H1 (cell line): Measurements from ENCODE around the gene SYNJ2. TPM values are rescaled to one million over a fixed set of nuclear protein-coding genes. Genes with fewer than 3 reads are reported as not detected.

Source experiments
- CTCF ChIA-PET: fragments of 300-600 bp; sonication (Branson Sonifier 250); formaldehyde crosslinking; loops from one replicate; lab custom pipeline; 2021; ENCODE audit not compliant: partially characterized antibody; lab: Charles Lee
- POLR2A ChIA-PET: fragments of 300-600 bp; sonication (Branson Sonifier 250); formaldehyde crosslinking; loops from one replicate; lab custom pipeline; 2021; ENCODE audit warnings: inconsistent platforms; ENCODE audit not compliant: partially characterized antibody; lab: Charles Lee
- DNase-seq, 2 experiments: peaks; one replicate each; pipeline versions ENCODE4 v3.0.0 to v3.0.0-alpha.2; 2010 to 2022; ENCODE audit warnings: low spot score in 2 of 2, low read depth in 1 of 2, mixed read lengths in 1 of 2
- FAIRE-seq: peaks from 2 replicates; lab custom pipeline; 2011; peaks lifted over from hg19 to GRCh38; lab: Jason Lieb, UNC
- H2AFZ ChIP-seq: 2 replicates; pipeline ENCODE4 v1.8.1; 2012; ENCODE audit warnings: low read length, inconsistent platforms
- H2AK5ac ChIP-seq: 2 replicates; pipeline ENCODE4 v1.6.1; 2013; ENCODE audit warnings: low read depth, low read length
- H2BK120ac ChIP-seq: replicated peaks from 2 replicates; pipeline ENCODE3; 2013; ENCODE audit warnings: low read depth, low read length, inconsistent platforms
- H2BK12ac ChIP-seq: 2 replicates; pipeline ENCODE4 v1.6.1; 2013; ENCODE audit warnings: low read depth, low read length
- H2BK15ac ChIP-seq: 2 replicates; pipeline ENCODE4 v1.6.1; 2013; ENCODE audit warnings: low read length
- H2BK20ac ChIP-seq: 2 replicates; pipeline ENCODE4 v1.6.1; 2013; ENCODE audit warnings: low read length
- H2BK5ac ChIP-seq: 2 replicates; pipeline ENCODE4 v1.6.1; 2013; ENCODE audit warnings: low read depth, low read length
- H3K14ac ChIP-seq: 2 replicates; pipeline ENCODE4 v1.6.1; 2013; ENCODE audit warnings: inconsistent platforms; ENCODE audit not compliant: insufficient read length
- H3K18ac ChIP-seq: 2 replicates; pipeline ENCODE4 v1.6.1; 2013; ENCODE audit warnings: low read length; ENCODE audit errors: extremely low read depth
- H3K23ac ChIP-seq: 2 replicates; pipeline ENCODE4 v1.6.1; 2013; ENCODE audit warnings: inconsistent platforms; ENCODE audit not compliant: insufficient read length
- H3K23me2 ChIP-seq: 2 replicates; pipeline ENCODE4 v1.6.1; 2013; ENCODE audit warnings: low read depth, low read length
- H3K27ac ChIP-seq: 2 replicates; pipeline ENCODE4 v1.6.1; 2011; ENCODE audit warnings: low read depth, low read length, inconsistent platforms
- H3K27me3 ChIP-seq, 4 experiments: replicated peaks in 1 of 4; 1 replicate in 1 of 4; 2 replicates in 3 of 4; pipeline versions ENCODE4 v1.6.1 to v1.8.1; 2011 to 2013; ENCODE audit warnings: low read length in 3 of 4, mild to moderate bottlenecking in 3 of 4, inconsistent platforms in 2 of 4, mixed read lengths in 2 of 4, moderate library complexity in 1 of 4; ENCODE audit not compliant: control insufficient read depth in 3 of 4, insufficient read depth in 3 of 4; ENCODE audit errors: extremely low read depth in 1 of 4
- H3K36me3 ChIP-seq, 4 experiments: 2 replicates each; pipeline versions ENCODE4 v1.6.1 to v1.8.1; 2011 to 2013; ENCODE audit warnings: mild to moderate bottlenecking in 4 of 4, low read length in 3 of 4, moderate library complexity in 2 of 4, control low read depth in 1 of 4, inconsistent platforms in 1 of 4; ENCODE audit not compliant: insufficient read depth in 4 of 4, control insufficient read depth in 2 of 4
- H3K4ac ChIP-seq: replicated peaks from 2 replicates; pipeline ENCODE3; 2013; ENCODE audit warnings: low read length, low read depth, mixed read lengths, inconsistent platforms; ENCODE audit not compliant: insufficient read length
- H3K4me1 ChIP-seq, 4 experiments: replicated peaks in 1 of 4; 1 replicate in 1 of 4; 2 replicates in 3 of 4; pipeline versions ENCODE4 v1.6.1 to v1.8.1; 2011 to 2013; ENCODE audit warnings: low read length in 3 of 4, inconsistent platforms in 2 of 4, mixed read lengths in 1 of 4; ENCODE audit not compliant: insufficient read depth in 4 of 4, control insufficient read depth in 3 of 4
- H3K4me2 ChIP-seq, 2 experiments: 2 replicates each; pipeline versions ENCODE4 v1.6.1 to v1.8.1; 2011 to 2013; ENCODE audit warnings: low read depth in 2 of 2, low read length in 2 of 2, control low read depth in 1 of 2, inconsistent platforms in 1 of 2, mild to moderate bottlenecking in 1 of 2; ENCODE audit not compliant: insufficient read depth in 1 of 2
- H3K4me3 ChIP-seq, 4 experiments: fragments of 200-600, 300-600 bp in 1 of 4; sonication (generic), shearing (Covaris generic), sonication (Bioruptor Twin) in 1 of 4; 2 replicates each; pipeline versions ENCODE4 v1.5.1 to v1.8.1; 2011 to 2016; ENCODE audit warnings: low read length in 4 of 4, low read depth in 3 of 4, control low read depth in 2 of 4, inconsistent platforms in 2 of 4, mild to moderate bottlenecking in 2 of 4, mixed read lengths in 1 of 4, moderate library complexity in 1 of 4; ENCODE audit not compliant: insufficient read depth in 2 of 4; ENCODE audit errors: extremely low read depth in 1 of 4
- H3K56ac ChIP-seq: replicated peaks from 2 replicates; pipeline ENCODE3; 2013; ENCODE audit warnings: low read depth, mild to moderate bottlenecking, mixed read lengths, low read length, inconsistent platforms; ENCODE audit not compliant: insufficient read length
- H3K79me1 ChIP-seq: 2 replicates; pipeline ENCODE4 v1.6.1; 2013; ENCODE audit warnings: low read depth, low read length, control low read depth
- H3K79me2 ChIP-seq, 2 experiments: 2 replicates each; pipeline versions ENCODE4 v1.6.1 to v1.8.1; 2012 to 2013; ENCODE audit warnings: low read length in 2 of 2, mild to moderate bottlenecking in 2 of 2, inconsistent platforms in 1 of 2; ENCODE audit not compliant: insufficient read depth in 2 of 2, control insufficient read depth in 1 of 2
- H3K9ac ChIP-seq, 4 experiments: replicated peaks in 1 of 4; 1 replicate in 1 of 4; 2 replicates in 3 of 4; pipeline versions ENCODE4 v1.6.1 to v1.8.1; 2011 to 2013; ENCODE audit warnings: low read depth in 3 of 4, low read length in 3 of 4, control low read depth in 2 of 4, mild to moderate bottlenecking in 2 of 4, moderate library complexity in 2 of 4, inconsistent platforms in 1 of 4; ENCODE audit errors: extremely low read depth in 1 of 4
- H3K9me3 ChIP-seq, 2 experiments: 2 replicates each; pipeline versions ENCODE4 v1.6.1 to v1.8.1; 2012 to 2013; ENCODE audit warnings: mild to moderate bottlenecking in 2 of 2, moderate library complexity in 2 of 2, control low read depth in 1 of 2, inconsistent platforms in 1 of 2, low read depth in 1 of 2, low read length in 1 of 2, mixed read lengths in 1 of 2; ENCODE audit not compliant: insufficient read depth in 2 of 2
- H4K20me1 ChIP-seq, 2 experiments: replicated peaks in 1 of 2; 2 replicates each; pipeline versions ENCODE3 to v1.8.1; 2011 to 2013; ENCODE audit warnings: inconsistent platforms in 2 of 2, low read length in 2 of 2, mild to moderate bottlenecking in 1 of 2; ENCODE audit not compliant: insufficient read depth in 2 of 2, control insufficient read depth in 1 of 2
- H4K5ac ChIP-seq: 2 replicates; pipeline ENCODE4 v1.6.1; 2013; ENCODE audit warnings: low read length, low read depth, mixed read lengths, inconsistent platforms; ENCODE audit not compliant: insufficient read length
- H4K8ac ChIP-seq: 2 replicates; pipeline ENCODE4 v1.8.0; 2013; ENCODE audit warnings: mild to moderate bottlenecking, moderate library complexity, low read length, inconsistent platforms; ENCODE audit not compliant: insufficient read depth; ENCODE audit errors: extremely low read depth
- H4K91ac ChIP-seq: replicated peaks from 2 replicates; pipeline ENCODE3; 2013; ENCODE audit warnings: low read length, mixed read lengths, inconsistent platforms; ENCODE audit not compliant: insufficient read length
- ASH2L ChIP-seq: fragments of 200-600, 300-600 bp; sonication (generic); IDR thresholded peaks from one replicate; pipeline ENCODE4 v1.7.1; 2017; ENCODE audit warnings: low read length
- CBX5 ChIP-seq: fragments of 300-800, 300-1000 bp; sonication (generic); IDR thresholded peaks from 2 replicates; pipeline ENCODE4 v1.7.1; 2016; ENCODE audit warnings: antibody characterized with exemption, low read length, low read depth
- CBX8 ChIP-seq: fragments of 300-800, 300-1000 bp; sonication (generic); IDR thresholded peaks from 2 replicates; pipeline ENCODE4 v1.7.1; 2016; ENCODE audit warnings: low read depth, low read length, borderline replicate concordance
- KDM5A ChIP-seq: fragments of 200-600 bp; IDR thresholded peaks from 2 replicates; pipeline ENCODE4 v1.7.1; 2012; ENCODE audit warnings: mild to moderate bottlenecking, low read length, inconsistent platforms, mixed read lengths
- NANOG ChIP-seq: IDR thresholded peaks from 2 replicates; pipeline ENCODE4 v1.6.1; 2011; ENCODE audit warnings: low read length, low read depth, mild to moderate bottlenecking, inconsistent platforms; ENCODE audit not compliant: insufficient read depth, poor library complexity, severe bottlenecking
- TAF1 ChIP-seq: IDR thresholded peaks from 2 replicates; pipeline ENCODE4 v1.6.1; 2011; ENCODE audit warnings: mild to moderate bottlenecking, low read depth, low read length
- TCF12 ChIP-seq: IDR thresholded peaks from 2 replicates; pipeline ENCODE4 v1.6.1; 2011; ENCODE audit warnings: low read depth, mild to moderate bottlenecking, low read length
- USF2 ChIP-seq: IDR thresholded peaks from 2 replicates; pipeline ENCODE4 v1.6.1; 2011; ENCODE audit warnings: low read length, improper control_type of control experiment
- WGBS, 2 experiments: shearing (Covaris generic) in 1 of 2; methylation state at CpG; one replicate each; pipeline versions ENCODE4 v1.1.6 to v1.1.7; 2013 to 2015; ENCODE audit warnings: low lambda C conversion rate in 2 of 2, mixed read lengths in 2 of 2, inconsistent platforms in 1 of 2, low coverage in 1 of 2, missing lambda C conversion rate in 1 of 2; ENCODE audit not compliant: insufficient replicate concordance in 2 of 2, insufficient coverage in 1 of 2, insufficient read length in 1 of 2; ENCODE audit errors: extremely low coverage in 1 of 2, missing lambda C conversion rate in 1 of 2; 5-methylcytosine and 5-hydroxymethylcytosine counted together
- polyA plus RNA-seq, 7 experiments: library from polyadenylated mRNA; depleted of rRNA in 3 of 7; stranded (reverse) in 5 of 7; unstranded in 2 of 7; fragments of >200 nt in 5 of 7; fragments of 200-250 nt in 2 of 7; gene quantifications; 1 replicate in 5 of 7; 2 replicates in 1 of 7; 4 replicates in 1 of 7; pipeline versions ENCODE4 v1.2.1 to v1.2.3, GENCODE V29; 2011 to 2013; ENCODE audit warnings: missing spikeins in 2 of 7, mixed read lengths in 2 of 7
- total RNA-seq: library from RNA; stranded (reverse); fragmentation: NEBNext Ultra II Directional; extraction: Animal tissue kit (Norgen Biotek cat#: 25700); gene quantifications from 2 replicates; pipeline ENCODE4 v1.2.1, GENCODE V29; 2021

SYNJ2 gene
- total and polyA plus RNA-seq, 2 of the 8 experiments (the other 6 are each of a cell fraction or from before 2014, with no cell fraction given), result 3.7 to 13.9 TPM

GRCh38 chr6:158011478-158011920 lies 29.8 kb downstream of the SYNJ2 start:
- H3K9me3 ChIP-seq, result no peaks in the 10 kb centered on the region
- no peak overlapping the region for H3K4me3 ChIP-seq
- no peak for TF ChIP-seq TAF1
- no peak for TF ChIP-seq ASH2L
- TF ChIP-seq TCF12, result no peak
- TF ChIP-seq KDM5A, result no peak
- TF ChIP-seq CBX8, result no peak
- TF ChIP-seq NANOG, result no peak
- no peak for TF ChIP-seq USF2
- no peak for TF ChIP-seq CBX5
- TF ChIP-seq, all 59 proteins: peak for 0
- Histone ChIP-seq H2AFZ (no peak overlapping the region), H3K18ac (no peak overlapping the region), H3K23ac (no peak overlapping the region), H3K14ac (no peak overlapping the region), H2BK5ac (no peak overlapping the region), H3K4me1 (no peaks in the 10 kb centered on the region; a peak in 2 of 7 replicates), H3K79me2 (no peaks in the 10 kb centered on the region), H3K4me2 (no peak overlapping the region), H3K79me1 (peaks cover 4% of the 10 kb centered on the region), H3K27me3 (no peaks in the 10 kb centered on the region), H3K27ac (no peak overlapping the region), H3K4ac (no peak overlapping the region), H2AK5ac (no peak overlapping the region), H4K8ac (no peak overlapping the region), H2BK15ac (no peak overlapping the region), H2BK12ac (no peak overlapping the region), H2BK120ac (no peak overlapping the region), H4K5ac (no peak overlapping the region), H4K91ac (no peak overlapping the region), H3K36me3 (no peaks in the 10 kb centered on the region), H3K9ac (no peak overlapping the region), H4K20me1 (no peaks in the 10 kb centered on the region), H2BK20ac (no peak overlapping the region), H3K56ac (no peak overlapping the region), H3K23me2 (no peaks in the 10 kb centered on the region)
- ChIA-PET CTCF (interaction anchor here (1.1 to 1.2 kb wide), 2 partner anchors 15 to 28 kb away, joined by 3 to 6 read pairs; no protein-coding TSS in a partner anchor), POLR2A (interaction anchor here (0.8 to 1.9 kb wide), 2 partner anchors 10 to 12 kb away, joined by 3 to 7 read pairs; no protein-coding TSS in a partner anchor)
- FAIRE-seq (no peak), DNase-seq (no peak)
- WGBS, 2 experiments, result 79% methylated on average over 6 of the region's 6 CpGs; no CpG with 5 or more reads in 1 of the 2 experiments
